22Rv1 (cell line): Measurements from ENCODE around the gene C1QTNF2.

Source experiments
- CTCF ChIP-seq: fragments of 450-650 bp; IDR thresholded peaks from 2 replicates; pipeline ENCODE4 v1.5.1; 2017; ENCODE audit warnings: mild to moderate bottlenecking
- ZFX ChIP-seq: fragments of 450-650 bp; IDR thresholded peaks from 2 replicates; pipeline ENCODE4 v1.6.1; 2017; ENCODE audit warnings: antibody characterized with exemption, borderline replicate concordance

DNA sequence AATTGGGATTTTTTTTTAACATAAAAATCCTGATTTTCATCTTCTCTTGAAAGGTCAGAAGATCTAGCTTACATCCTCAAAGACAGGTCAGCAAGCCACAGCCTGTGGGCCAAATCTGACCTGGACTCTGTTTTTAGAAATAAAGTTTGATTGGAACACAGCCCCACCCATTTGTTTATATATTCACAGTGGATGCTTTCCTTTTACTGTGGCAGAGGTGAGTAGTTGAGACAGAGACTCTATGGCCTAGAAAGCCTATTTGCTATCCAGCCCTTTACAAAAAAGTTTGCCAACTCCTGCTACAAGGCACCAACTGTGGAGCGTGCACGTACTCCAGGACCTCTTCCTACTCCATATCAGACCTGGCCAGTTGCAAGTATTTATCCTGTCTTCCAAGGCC is 44.7 kb downstream of the C1QTNF2 start:
- TF ChIP-seq CTCF (no peak), ZFX (no peak)
